GM19043 (cell line): ENCODE data around the gene CRYGA.
"Not testable (repeated sequence)": the region's sequence is repeated elsewhere in the genome, so short reads cannot be mapped to it uniquely, and the experiment has no call there.

ENCODE experiments used
- ATAC-seq: cut with Tn5 transposase; IDR thresholded peaks from one replicate; pipeline ENCODE4 v1.9.1; 2021; ENCODE audit warnings: low read depth; ENCODE audit not compliant: unreplicated experiment

CRYGA gene

DNA sequence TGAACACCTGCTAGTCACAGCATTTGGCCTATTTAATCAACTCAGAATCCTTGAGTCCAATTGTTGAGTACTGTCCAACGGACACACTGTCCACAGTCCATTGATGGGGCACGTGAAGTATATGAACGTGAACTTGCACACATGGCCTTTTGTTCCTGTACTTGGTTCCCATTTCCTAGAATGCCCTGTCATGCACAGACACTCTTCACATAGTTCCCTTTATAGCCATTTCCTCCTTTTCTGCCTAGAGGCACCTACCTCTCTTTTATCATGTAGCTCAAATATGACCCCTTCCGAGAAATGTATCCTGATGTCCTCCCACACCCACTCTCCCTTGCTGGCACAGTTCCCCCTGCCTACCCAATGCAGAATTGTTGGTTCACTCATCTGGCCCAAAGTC lies 8.7 kb upstream of the CRYGA start:
- ATAC-seq = no peak

DNA sequence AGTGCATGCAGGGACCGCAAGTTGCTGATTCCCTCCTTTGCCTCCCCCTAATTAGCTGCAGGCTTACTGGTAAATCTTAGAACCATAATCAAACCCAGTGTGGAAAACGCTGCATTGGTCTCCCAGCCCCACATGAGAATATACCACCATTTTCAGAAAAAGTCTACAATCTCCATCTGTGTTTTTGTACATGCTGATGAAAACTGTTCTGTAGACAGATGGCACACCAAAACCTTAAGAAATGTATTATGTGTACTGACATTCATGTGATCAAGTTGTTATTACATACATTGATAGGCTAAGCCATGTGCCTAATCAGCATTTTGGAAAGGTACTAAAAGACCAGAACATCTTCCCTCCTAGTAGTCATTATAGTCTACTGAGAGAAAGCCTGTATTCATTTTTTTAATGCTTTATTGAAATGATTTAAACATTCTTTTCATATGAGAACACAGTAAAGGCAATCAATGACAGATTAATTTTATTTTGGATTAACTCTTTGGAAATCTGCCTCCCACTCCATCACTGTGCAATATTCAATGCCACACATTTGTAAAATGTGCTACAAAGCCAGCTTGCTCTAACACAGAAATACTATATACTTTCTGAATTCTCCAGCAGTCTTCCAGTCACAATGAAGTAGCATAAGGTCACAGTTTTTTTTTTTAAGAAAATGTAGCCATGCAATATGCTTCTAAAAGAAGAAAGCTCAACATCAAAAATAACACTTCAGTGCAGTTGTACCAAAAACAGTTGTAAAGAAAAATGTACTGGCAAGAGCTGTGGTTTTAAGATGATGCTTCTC lies 1.8 kb upstream of the CRYGA start:
- ATAC-seq = no peak

GRCh38 chr2:208156439-208156838 lies 7.0 kb downstream of the CRYGA start:
- ATAC-seq = no peak

DNA sequence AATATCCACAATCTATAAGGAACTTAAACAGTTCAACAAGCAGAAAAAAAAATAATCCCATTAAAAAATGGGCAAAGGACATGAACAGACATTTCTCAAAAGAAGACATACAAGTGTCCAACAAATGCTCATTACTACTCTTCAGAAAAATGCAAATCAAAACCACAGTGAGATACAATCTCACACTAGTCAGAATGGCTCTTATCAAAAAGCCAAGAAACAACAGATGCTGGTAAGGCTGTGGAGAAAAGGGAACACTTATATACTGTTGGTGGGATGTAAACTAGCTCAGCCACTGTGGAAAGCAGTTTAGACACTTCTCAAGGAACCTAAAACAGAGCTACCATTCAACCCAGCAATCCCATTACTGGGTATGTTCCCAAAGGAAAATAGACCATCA lies 10.2 kb downstream of the CRYGA start:
- ATAC-seq = no peak

- ATAC-seq = no peak
These were observed 12.4 kb downstream of the CRYGA start for GRCh38 chr2:208150956-208151355.

DNA sequence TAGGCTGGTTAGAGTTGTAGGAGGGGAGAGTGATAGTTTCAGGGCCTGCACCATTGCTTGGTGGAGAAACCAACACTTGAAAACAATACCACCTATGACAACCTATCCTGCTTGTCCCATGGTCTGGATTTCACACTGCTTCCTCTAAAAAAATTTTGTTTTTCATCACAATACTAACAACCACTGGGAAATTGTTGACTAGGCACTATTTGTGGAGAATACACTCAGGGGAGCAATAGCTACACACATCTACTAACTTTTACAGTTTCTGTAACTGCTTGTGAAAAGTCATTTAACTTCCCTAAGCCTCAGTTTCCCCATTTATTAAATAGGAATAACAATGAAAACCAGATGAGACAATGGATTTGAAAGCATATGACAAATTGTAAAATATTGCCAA lies 13.3 kb downstream of the CRYGA start:
- no peak for ATAC-seq

DNA sequence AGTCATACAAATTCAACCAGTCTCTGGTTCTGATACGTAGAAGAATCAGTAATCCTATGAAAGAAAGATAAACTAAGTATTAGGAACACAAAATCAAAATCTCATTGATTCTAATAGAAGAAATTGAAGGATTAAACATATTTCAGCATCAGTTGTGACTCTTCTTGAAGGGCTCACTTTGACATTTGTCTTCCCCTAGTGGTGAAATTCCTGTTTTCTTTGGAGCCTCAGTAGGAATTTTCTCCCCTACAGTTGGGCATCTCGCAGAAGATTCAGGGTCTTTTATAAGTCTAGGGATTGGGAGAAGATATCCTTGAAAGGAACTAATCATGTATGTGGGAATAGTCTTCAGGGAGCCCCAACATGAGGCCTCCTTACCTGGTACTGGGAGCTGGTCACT lies 14.6 kb downstream of the CRYGA start:
- no peak for ATAC-seq

- no peak for ATAC-seq
These were observed 15.6 kb downstream of the CRYGA start for GRCh38 chr2:208147759-208148158.

- no peak for ATAC-seq
These were observed 16.4 kb downstream of the CRYGA start for GRCh38 chr2:208147008-208147407.

GRCh38 chr2:208146006-208146405 lies 17.4 kb downstream of the CRYGA start, which contains the start of gene CRYGB:
Gene CRYGB, minus strand, starts transcription at chr2:208146158. Its CDS starts 38 bp downstream, at chr2:208146120.
- ATAC-seq = no peak

DNA sequence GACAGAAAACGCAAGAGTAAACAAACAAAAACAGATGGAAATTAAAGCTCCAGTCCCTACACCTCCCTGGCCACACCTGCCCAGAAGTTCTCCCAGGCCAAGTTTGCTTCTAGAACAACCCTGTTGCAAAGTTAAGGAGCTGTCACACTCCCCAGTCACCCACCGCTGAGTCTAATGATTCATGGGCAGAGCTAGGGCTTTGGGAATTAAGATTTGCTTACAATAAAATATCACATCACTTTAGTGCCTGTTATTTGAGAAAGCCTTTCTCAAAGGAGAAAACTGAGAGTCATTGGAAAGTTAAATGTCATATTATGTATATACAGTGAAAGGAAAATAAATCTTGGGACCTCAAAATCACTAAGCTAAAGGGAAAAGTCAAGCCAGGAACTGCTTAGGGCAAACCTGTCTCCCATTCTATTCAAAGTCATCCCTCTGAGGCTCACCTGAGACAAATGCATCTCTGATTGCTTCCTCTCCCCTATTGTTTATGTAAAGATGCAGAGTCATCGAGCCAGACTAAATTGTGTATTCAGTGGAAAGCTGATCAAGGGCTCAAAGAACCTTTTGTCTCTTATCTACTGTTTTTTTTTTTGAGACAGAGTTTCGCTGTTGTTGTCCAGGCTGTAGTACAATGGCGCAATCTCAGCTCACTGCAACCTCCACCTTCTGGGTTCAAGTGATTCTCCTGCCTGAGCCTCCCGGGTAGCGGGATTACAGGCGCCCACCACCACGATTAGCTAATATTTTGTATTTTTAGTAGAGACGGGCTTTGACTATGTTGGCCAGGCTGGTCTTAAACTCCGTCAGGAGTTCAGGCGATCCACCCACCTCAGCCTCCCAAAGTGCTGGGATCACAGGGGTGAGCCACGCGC lies 20.2 kb downstream of the CRYGA start:
- ATAC-seq = no peak

DNA sequence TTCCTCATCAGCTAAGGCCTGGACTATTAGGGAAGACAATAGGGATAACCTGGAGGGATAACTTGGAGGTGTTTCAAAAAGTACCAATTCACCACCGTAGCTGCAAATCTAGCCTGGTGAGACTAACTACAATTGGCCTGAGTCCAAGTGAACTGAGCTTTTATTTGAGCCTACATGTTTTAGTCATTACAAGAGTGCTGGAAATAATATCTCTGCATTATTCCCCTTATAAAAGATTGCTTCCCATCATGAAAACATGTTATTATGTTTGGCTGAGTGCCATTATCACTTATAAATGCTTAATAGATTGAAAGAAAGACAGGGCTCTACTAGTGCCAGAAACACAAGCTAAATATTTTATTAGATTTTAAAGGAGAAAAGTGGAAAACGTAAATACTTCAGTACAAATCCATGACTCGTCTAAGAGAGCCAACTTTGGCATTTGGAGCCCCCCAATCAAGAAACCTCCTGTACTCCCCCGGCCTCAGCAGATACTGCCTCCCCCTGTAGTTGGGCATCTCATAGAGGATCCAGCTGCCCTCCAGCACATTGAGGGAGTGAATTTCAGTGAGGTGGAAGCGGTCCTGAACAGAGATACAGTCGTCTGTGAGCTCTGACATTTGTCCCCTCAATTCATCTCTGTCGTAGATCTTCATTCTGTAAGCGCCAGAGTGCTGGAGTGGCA lies 21.0 kb downstream of the CRYGA start:
- no peak for ATAC-seq

GRCh38 chr2:208139447-208139846 lies 23.9 kb downstream of the CRYGA start:
- no peak for ATAC-seq

- ATAC-seq = not testable (repeated sequence)
These were observed 25.1 kb downstream of the CRYGA start for GRCh38 chr2:208138334-208138733.

GRCh38 chr2:208136716-208137094 lies 26.7 kb downstream of the CRYGA start:
- ATAC-seq = no peak

- no peak for ATAC-seq
These were observed 27.3 kb downstream of the CRYGA start for GRCh38 chr2:208135794-208136715.

- ATAC-seq = no peak
These were observed 28.3 kb downstream of the CRYGA start for GRCh38 chr2:208134928-208135586.

GRCh38 chr2:208130712-208131110 lies 32.7 kb downstream of the CRYGA start:
- ATAC-seq = no peak
